ENCODE data around the gene ATP13A1. TPM values are rescaled to one million over a fixed set of nuclear protein-coding genes. Genes with fewer than 3 reads are reported as not detected.
"Not testable (repeated sequence)": the region's sequence is repeated elsewhere in the genome, so short reads cannot be mapped to it uniquely, and the experiment has no call there.

The ATP13A1 gene
- 54.2 and 64.9 TPM in 2 replicates for total RNA-seq (2012; rRNA removed)

DNA sequence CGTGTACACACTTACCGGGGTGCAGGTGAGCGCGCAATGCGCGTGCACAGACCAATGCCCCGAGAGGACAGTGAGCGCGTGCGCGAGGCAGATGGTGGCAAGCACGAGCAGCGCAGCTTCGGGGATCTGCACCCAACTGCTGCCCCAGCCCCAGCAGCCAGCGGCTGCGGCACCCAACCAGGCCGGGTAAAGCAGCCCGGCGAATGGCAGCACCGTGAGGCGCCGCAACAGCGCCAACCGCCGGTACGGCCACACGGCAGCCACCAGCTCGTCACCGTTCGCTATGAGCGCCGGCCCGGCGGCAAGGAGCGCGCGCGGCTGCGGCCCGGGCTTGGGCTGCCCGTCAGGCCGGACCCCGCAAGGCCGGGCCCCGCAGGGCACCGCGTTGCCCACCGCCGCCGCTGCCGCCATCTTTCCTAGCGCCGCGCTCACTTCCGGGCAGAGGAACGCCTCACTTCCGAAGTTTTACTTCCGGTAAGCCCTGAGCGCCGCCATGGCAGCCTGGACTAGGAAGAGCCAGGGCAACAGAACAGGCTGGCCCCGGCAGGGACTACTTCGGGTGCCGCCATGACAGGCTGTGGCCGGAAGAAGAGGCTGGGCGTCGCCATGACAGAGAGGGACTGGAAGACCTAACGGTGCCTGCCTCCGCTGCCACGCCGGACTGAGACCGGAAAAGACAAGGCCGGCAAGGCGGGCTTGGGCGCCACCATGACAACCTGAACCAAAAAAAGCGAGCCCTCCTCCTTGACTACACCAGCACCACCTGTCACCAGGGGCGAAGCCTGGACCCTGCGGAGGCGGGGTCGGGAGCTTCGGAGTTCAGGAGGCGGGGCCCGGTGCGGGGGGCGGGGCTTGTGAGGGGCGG lies at the start of gene ATP13A1:
Gene ATP13A1, minus strand, starts transcription at position 421 of the 865 bp plus-strand sequence. Its CDS starts 10 bp downstream, at position 411.
- no peaks in the 10 kb centered on the region for H3K27me3 ChIP-seq (ENCODE audit: control insufficient read depth, insufficient read depth, low read length)
- peaks cover 7% of the 10 kb centered on the region for H3K36me3 ChIP-seq (ENCODE audit: insufficient read depth, low read length)
- no peaks in the 10 kb centered on the region for H3K9me3 ChIP-seq (replicated peaks; ENCODE audit: low read length)
- H3K4me3 ChIP-seq (ENCODE audit: low read length) = peak within 1 kb of the TSS; percentile 94
- H3K4me2 ChIP-seq (ENCODE audit: low read length) = peak within 1 kb of the TSS; percentile 89
- peaks cover 21% of the 10 kb centered on the region for H3K4me1 ChIP-seq (ENCODE audit: control insufficient read depth, insufficient read depth, low read length)
- peak within 1 kb of the TSS; percentile 93 for H3K9ac ChIP-seq (ENCODE audit: low read depth, low read length)

DNA sequence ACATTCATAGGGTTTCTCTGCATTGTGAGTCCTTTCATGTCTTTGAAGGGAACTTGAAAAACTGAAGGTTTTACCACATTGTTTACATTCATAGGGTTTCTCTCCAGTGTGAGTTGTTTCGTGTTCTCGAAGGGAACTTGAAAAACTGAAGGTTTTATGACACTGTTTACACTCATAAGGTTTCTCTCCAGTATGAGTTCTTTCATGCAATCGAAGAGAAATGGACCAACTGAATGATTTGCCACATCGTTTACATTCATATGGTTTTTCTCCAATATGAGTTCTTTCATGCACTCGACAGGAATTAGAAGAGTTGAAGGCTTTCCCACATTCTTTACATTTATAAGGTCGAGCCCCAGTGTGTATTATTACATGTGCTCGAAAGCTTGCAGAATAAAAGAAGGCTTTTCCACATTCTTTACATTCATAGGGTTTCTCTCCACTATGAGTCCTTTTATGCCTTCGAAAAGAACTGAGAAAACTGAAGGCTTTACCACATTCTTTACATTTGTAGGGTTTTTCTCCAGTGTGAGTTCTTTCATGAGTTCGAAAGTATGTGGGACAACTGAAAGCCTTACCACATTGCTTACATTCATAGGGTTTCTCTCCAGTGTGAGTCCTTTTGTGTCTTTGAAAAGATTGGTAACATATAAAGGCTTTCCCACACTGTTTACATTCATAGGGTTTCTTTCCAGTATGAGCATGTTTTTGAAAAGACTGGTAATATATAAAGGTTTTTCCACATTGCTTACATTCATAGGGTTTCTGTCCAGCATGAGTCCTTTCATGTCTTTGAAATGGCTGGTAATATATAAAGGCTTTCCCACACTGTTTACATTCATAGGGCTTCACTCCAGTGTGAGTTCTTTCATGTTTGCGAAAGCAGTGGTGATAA lies 48.7 kb upstream of the ATP13A1 start:
- Histone ChIP-seq H3K9me3 (replicated peaks; ENCODE audit: low read length) (peaks cover 76% of the 10 kb centered on the region), H3K27me3 (ENCODE audit: control insufficient read depth, insufficient read depth, low read length) (no peaks in the 10 kb centered on the region), H3K9ac (ENCODE audit: low read depth, low read length) (no peak overlapping the region), H3K4me2 (ENCODE audit: low read length) (no peak overlapping the region), H3K4me1 (ENCODE audit: control insufficient read depth, insufficient read depth, low read length) (no peaks in the 10 kb centered on the region), H3K36me3 (ENCODE audit: insufficient read depth, low read length) (peaks cover 53% of the 10 kb centered on the region), H3K4me3 (ENCODE audit: low read length) (no peak overlapping the region)

DNA sequence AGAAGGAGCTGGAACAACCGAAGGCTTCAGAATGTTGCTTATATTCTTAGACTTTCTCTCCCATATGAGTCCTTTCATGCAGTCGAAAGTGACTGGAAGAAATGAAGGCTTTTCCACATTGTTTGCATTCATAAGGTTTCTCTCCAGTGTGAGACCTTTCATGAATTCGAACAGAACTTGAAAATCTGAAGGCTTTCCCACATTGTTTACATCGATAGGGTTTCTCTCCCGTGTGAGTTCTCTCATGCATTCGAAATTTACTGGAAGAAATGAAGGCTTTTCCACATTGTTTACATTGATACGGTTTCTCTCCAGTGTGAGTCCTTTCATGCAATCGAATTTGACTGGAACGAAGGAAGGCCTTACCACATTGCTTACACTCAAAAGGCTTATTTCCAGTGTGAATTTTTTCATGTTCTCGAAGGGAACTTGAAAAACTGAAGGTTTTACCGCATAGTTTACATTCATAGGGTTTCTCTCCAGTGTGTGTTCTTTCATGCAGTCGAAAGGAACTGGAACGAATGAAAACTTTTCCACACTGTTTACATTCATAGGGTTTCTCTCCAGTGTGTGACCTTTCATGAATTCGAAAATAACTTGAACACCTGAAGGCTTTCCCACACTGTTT lies 47.9 kb upstream of the ATP13A1 start:
- Histone ChIP-seq H3K4me3 (ENCODE audit: low read length) (peak overlapping the region; percentile 35), H3K9me3 (replicated peaks; ENCODE audit: low read length) (peaks cover 72% of the 10 kb centered on the region)

DNA sequence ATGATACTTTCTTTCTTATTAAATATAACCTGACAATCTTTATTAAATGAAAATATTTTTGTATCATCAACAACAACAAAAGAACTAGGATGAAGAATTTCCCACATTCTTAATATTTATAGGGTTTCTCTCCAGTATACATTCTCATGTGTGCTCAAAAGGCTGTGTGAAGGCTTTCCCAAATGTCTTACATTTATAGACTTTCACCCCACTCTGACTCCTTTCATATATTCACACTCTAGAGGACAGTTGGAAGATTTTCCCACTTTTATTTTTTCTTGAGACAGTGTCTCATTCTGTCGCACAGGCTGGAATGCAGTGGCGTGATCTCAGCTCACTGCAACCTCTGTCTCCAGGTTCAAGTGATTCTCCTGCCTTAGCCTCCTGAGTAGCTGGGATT lies 47.0 kb upstream of the ATP13A1 start:
- H3K36me3 ChIP-seq (ENCODE audit: insufficient read depth, low read length) = peaks cover 53% of the 10 kb centered on the region
- no peaks in the 10 kb centered on the region for H3K27me3 ChIP-seq (ENCODE audit: control insufficient read depth, insufficient read depth, low read length)
- no peaks in the 10 kb centered on the region for H3K4me1 ChIP-seq (ENCODE audit: control insufficient read depth, insufficient read depth, low read length)
- H3K4me2 ChIP-seq (ENCODE audit: low read length) = no peak overlapping the region
- no peak overlapping the region for H3K9ac ChIP-seq (ENCODE audit: low read depth, low read length)
- no peak overlapping the region for H3K4me3 ChIP-seq (ENCODE audit: low read length)
- H3K9me3 ChIP-seq (replicated peaks; ENCODE audit: low read length) = peaks cover 68% of the 10 kb centered on the region

More for the DNA sequence above, 47.9 kb upstream of the ATP13A1 start:
- no peak overlapping the region for H3K9ac ChIP-seq (ENCODE audit: low read depth, low read length)
- H3K4me2 ChIP-seq (ENCODE audit: low read length) = no peak overlapping the region
- H3K4me1 ChIP-seq (ENCODE audit: control insufficient read depth, insufficient read depth, low read length) = no peaks in the 10 kb centered on the region
- peaks cover 53% of the 10 kb centered on the region for H3K36me3 ChIP-seq (ENCODE audit: insufficient read depth, low read length)
- H3K27me3 ChIP-seq (ENCODE audit: control insufficient read depth, insufficient read depth, low read length) = no peaks in the 10 kb centered on the region

DNA sequence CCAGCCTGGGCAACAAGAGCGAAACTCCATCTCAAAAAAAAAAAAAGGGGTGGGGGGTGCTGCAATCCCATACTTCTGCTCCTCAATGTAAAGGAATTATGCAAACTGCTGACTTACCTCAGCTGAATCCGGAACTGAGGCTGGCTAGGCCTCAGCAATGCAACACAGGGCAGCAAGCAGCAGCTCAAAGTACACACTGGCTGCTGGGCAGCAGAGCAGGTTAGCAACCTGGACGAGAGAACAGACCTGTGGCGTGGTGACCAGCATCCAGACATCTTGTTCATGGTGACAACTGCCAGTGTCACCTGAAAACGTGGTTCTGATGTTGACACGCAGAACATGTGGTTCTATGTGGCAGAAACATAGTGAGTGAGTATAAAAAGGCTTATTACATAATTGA lies 41.4 kb upstream of the ATP13A1 start:
- Histone ChIP-seq H3K4me3 (ENCODE audit: low read length) (no peak overlapping the region), H3K27me3 (ENCODE audit: control insufficient read depth, insufficient read depth, low read length) (no peaks in the 10 kb centered on the region), H3K9me3 (replicated peaks; ENCODE audit: low read length) (peaks cover 26% of the 10 kb centered on the region), H3K4me1 (ENCODE audit: control insufficient read depth, insufficient read depth, low read length) (no peaks in the 10 kb centered on the region), H3K4me2 (ENCODE audit: low read length) (no peak overlapping the region), H3K9ac (ENCODE audit: low read depth, low read length) (no peak overlapping the region), H3K36me3 (ENCODE audit: insufficient read depth, low read length) (peaks cover 12% of the 10 kb centered on the region)

DNA sequence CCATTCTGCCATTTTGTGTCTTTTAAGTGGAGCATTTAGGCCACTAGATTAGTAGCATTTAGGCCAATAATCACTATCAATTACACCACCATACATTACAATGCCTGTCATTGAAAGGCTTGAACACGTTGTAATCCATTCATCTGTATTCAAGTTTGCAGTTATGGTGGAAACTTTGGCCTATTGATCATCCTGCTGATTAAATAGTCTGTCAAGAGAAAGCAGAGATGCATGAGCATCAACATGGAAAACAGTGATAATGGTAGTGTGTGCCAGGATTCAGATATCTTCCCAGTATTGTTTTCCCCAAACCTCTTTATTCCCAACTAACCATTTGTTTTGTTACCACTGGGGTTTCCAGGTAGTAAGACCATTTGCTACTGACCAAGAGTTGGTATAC lies 37.0 kb upstream of the ATP13A1 start:
- not testable (repeated sequence) for H3K36me3 ChIP-seq (ENCODE audit: insufficient read depth, low read length); H3K9me3 ChIP-seq (replicated peaks; ENCODE audit: low read length); H3K4me3 ChIP-seq (ENCODE audit: low read length); H3K27me3 ChIP-seq (ENCODE audit: control insufficient read depth, insufficient read depth, low read length); H3K9ac ChIP-seq (ENCODE audit: low read depth, low read length); H3K4me1 ChIP-seq (ENCODE audit: control insufficient read depth, insufficient read depth, low read length); H3K4me2 ChIP-seq (ENCODE audit: low read length)

DNA sequence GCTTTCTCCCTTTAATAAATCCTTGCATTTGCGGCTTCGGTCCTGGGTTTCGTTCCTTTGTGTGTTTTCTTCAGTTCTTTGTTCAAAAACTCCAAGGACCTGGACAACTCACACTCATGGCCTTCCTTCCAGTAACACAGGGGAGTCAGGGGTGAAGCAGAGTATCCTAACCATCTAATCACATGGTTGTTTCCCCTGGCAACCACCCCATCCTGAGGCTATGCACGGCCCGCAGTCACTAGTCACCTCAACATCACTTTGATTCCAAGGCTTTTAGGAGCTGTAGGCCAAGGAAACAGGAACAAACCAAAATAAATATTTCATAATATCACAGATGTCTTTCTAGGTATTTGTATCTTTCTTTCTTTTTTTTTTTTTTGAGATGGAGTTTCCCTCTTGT lies 34.1 kb upstream of the ATP13A1 start:
- Histone ChIP-seq H3K4me1 (ENCODE audit: control insufficient read depth, insufficient read depth, low read length) (no peaks in the 10 kb centered on the region), H3K9ac (ENCODE audit: low read depth, low read length) (no peak overlapping the region), H3K9me3 (replicated peaks; ENCODE audit: low read length) (no peaks in the 10 kb centered on the region)

DNA sequence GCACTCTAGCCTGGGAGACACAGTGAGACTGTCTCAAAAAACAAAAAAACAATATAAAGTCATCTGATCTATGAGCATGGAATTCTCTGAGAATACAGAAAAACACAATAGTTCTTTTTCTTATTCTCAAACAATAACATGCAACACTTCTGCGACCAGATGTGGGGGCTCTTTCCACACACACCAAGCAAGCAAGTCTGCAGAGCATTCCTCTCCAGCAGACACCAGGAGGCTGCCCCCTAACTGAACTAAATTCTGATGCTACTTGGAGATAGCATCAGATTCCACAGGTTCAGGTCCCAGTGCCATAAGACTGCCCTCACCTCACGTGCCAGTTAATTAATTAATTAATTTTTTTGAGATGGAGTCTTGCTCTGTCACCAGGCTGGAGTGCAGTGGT lies 32.9 kb upstream of the ATP13A1 start:
- no peaks in the 10 kb centered on the region for H3K27me3 ChIP-seq (ENCODE audit: control insufficient read depth, insufficient read depth, low read length)
- H3K36me3 ChIP-seq (ENCODE audit: insufficient read depth, low read length) = no peaks in the 10 kb centered on the region
- no peak overlapping the region for H3K4me3 ChIP-seq (ENCODE audit: low read length)
- H3K4me2 ChIP-seq (ENCODE audit: low read length) = no peak overlapping the region
- H3K9me3 ChIP-seq (replicated peaks; ENCODE audit: low read length) = no peaks in the 10 kb centered on the region
- no peak overlapping the region for H3K9ac ChIP-seq (ENCODE audit: low read depth, low read length)
- no peaks in the 10 kb centered on the region for H3K4me1 ChIP-seq (ENCODE audit: control insufficient read depth, insufficient read depth, low read length)

More for the DNA sequence above, 34.1 kb upstream of the ATP13A1 start:
- Histone ChIP-seq H3K36me3 (ENCODE audit: insufficient read depth, low read length) (no peaks in the 10 kb centered on the region), H3K27me3 (ENCODE audit: control insufficient read depth, insufficient read depth, low read length) (no peaks in the 10 kb centered on the region), H3K4me2 (ENCODE audit: low read length) (no peak overlapping the region), H3K4me3 (ENCODE audit: low read length) (no peak overlapping the region)

DNA sequence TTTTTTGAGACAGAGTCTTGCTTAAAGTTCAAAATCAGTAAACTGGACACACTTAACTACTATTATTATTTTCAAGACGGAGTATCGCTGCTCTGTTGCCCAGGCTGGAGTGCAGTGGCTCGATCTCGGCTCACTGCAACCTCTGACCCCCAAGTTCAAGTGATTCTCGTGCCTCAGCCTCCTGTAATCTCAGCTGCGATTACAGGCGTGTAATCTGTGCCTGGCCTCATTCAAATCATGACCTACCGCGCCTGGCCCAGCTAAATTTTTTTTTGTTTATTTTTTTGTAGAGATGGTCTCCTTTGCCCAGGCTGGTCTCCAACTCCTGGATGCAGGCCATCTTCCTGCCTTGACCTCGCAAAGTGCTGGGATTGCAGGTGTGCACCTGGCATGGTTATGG lies 28.2 kb upstream of the ATP13A1 start:
- H3K9me3 ChIP-seq (replicated peaks; ENCODE audit: low read length) = no peaks in the 10 kb centered on the region
- no peaks in the 10 kb centered on the region for H3K4me1 ChIP-seq (ENCODE audit: control insufficient read depth, insufficient read depth, low read length)
- H3K4me3 ChIP-seq (ENCODE audit: low read length) = no peak overlapping the region
- H3K9ac ChIP-seq (ENCODE audit: low read depth, low read length) = no peak overlapping the region
- H3K27me3 ChIP-seq (ENCODE audit: control insufficient read depth, insufficient read depth, low read length) = no peaks in the 10 kb centered on the region
- H3K36me3 ChIP-seq (ENCODE audit: insufficient read depth, low read length) = no peaks in the 10 kb centered on the region
- H3K4me2 ChIP-seq (ENCODE audit: low read length) = no peak overlapping the region

DNA sequence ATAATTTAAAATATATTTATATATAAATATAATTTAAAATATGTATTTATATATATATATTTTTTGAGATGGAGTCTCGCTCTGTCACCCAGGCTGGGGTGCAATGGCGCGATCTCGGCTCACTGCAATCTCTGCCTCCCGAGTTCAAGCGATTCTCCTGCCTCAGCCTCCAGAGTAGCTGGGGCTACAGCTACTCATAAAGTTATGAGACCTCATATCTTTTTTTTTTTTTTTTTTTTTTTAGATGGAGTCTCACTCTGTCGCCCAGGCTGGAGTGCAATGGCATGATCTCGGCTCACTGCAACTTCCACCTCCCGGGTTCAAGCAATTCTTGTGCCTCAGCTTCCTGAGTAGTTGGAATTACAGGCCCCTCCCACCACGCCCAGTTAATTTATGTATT lies 25.5 kb upstream of the ATP13A1 start:
- not testable (repeated sequence) for H3K9me3 ChIP-seq (replicated peaks; ENCODE audit: low read length); H3K36me3 ChIP-seq (ENCODE audit: insufficient read depth, low read length); H3K9ac ChIP-seq (ENCODE audit: low read depth, low read length); H3K4me3 ChIP-seq (ENCODE audit: low read length); H3K4me2 ChIP-seq (ENCODE audit: low read length); H3K27me3 ChIP-seq (ENCODE audit: control insufficient read depth, insufficient read depth, low read length); H3K4me1 ChIP-seq (ENCODE audit: control insufficient read depth, insufficient read depth, low read length)

DNA sequence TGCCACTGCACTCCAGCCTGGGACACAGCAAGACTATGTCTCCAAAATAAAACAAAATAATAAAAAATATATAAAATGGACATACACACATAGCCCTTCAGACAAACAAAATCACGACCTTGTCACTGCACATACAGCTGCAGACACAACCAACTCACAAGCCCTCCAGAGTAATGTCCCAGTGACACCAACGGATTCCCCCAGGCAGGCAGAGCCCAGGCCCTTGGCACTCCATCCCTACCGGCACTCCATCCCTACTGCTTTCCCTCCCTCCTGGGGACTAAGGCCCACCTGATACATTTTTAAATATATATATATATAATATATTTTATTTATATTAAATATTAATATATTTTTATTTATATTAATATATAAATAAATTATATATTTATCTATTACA lies 23.6 kb upstream of the ATP13A1 start:
- Histone ChIP-seq H3K9me3 (replicated peaks; ENCODE audit: low read length) (no peaks in the 10 kb centered on the region), H3K9ac (ENCODE audit: low read depth, low read length) (no peak overlapping the region)

More for the DNA sequence above, 23.6 kb upstream of the ATP13A1 start:
- Histone ChIP-seq H3K27me3 (ENCODE audit: control insufficient read depth, insufficient read depth, low read length) (no peaks in the 10 kb centered on the region), H3K36me3 (ENCODE audit: insufficient read depth, low read length) (no peaks in the 10 kb centered on the region), H3K4me1 (ENCODE audit: control insufficient read depth, insufficient read depth, low read length) (no peaks in the 10 kb centered on the region), H3K4me2 (ENCODE audit: low read length) (no peak overlapping the region), H3K4me3 (ENCODE audit: low read length) (no peak overlapping the region)

All from skeletal muscle satellite cell (primary cell).